WTC11 (cell line): ENCODE measurements around the gene PIGN. TPM values are rescaled to one million over a fixed set of nuclear protein-coding genes. Genes with fewer than 3 reads are reported as not detected.

Source experiments
- ATAC-seq: fragments of 200-7000 bp; cut with Tn5 transposase; 2 replicates; pipeline ENCODE4 v1.10.0; 2021; ENCODE audit warnings: mild to moderate bottlenecking, moderate library complexity
- CTCF ChIA-PET: fragments of 300-600 bp; sonication (Branson Sonifier 250); formaldehyde crosslinking; loops from one replicate; lab custom pipeline; 2021; ENCODE audit warnings: antibody characterized with exemption; lab: Charles Lee
- POLR2A ChIA-PET: fragments of 350-600 bp; sonication (Branson Sonifier 250); formaldehyde crosslinking; loops from one replicate; lab custom pipeline; 2021; ENCODE audit warnings: antibody characterized with exemption; lab: Charles Lee
- DNase-seq: peaks from one replicate; pipeline ENCODE4 v3.0.0; 2021; ENCODE audit warnings: low spot score
- H3K27ac Mint-ChIP-seq: 2 replicates; pipeline ENCODE4 v1.8.0; 2021; ENCODE audit warnings: mixed read lengths
- H3K27me3 Mint-ChIP-seq: 2 replicates; pipeline ENCODE4 v1.8.0; 2021; ENCODE audit warnings: low read depth, mild to moderate bottlenecking, moderate library complexity, mixed read lengths
- H3K36me3 Mint-ChIP-seq: 2 replicates; pipeline ENCODE4 v1.8.0; 2021; ENCODE audit warnings: mixed read lengths
- H3K4me1 Mint-ChIP-seq: 2 replicates; pipeline ENCODE4 v1.8.0; 2022; ENCODE audit warnings: mixed read lengths
- H3K4me3 Mint-ChIP-seq: 2 replicates; pipeline ENCODE4 v1.8.0; 2021; ENCODE audit warnings: mild to moderate bottlenecking, moderate library complexity, mixed read lengths
- H3K9me3 Mint-ChIP-seq: 2 replicates; pipeline ENCODE4 v1.8.0; 2021; ENCODE audit warnings: mixed read lengths
- ELF4 ChIP-seq: sonication (generic); formaldehyde crosslinking; IDR thresholded peaks from 2 replicates; pipeline ENCODE4 v1.8.1; 2022; ENCODE audit warnings: low read depth, mild to moderate bottlenecking, moderate library complexity, missing genetic modification reagents
- EMX1 ChIP-seq: fragments of 250-450 bp; sonication (Bioruptor Pico); IDR thresholded peaks from 2 replicates; pipeline ENCODE4 v1.8.0; 2021; ENCODE audit warnings: mild to moderate bottlenecking
- ETV6 ChIP-seq: sonication (generic); formaldehyde crosslinking; IDR thresholded peaks from 2 replicates; pipeline ENCODE4 v1.8.1; 2022; ENCODE audit warnings: mild to moderate bottlenecking, missing genetic modification reagents
- GTF2I ChIP-seq: fragments of 250-450 bp; sonication (Bioruptor Pico); conservative IDR thresholded peaks from 2 replicates; pipeline ENCODE4 v1.4.0; 2021; ENCODE audit warnings: mild to moderate bottlenecking
- MYBL2 ChIP-seq: sonication (generic); formaldehyde crosslinking; IDR thresholded peaks from 2 replicates; pipeline ENCODE4 v1.8.1; 2023; ENCODE audit warnings: mild to moderate bottlenecking, moderate library complexity, missing genetic modification reagents
- NFATC4 ChIP-seq: fragments of 250-450 bp; sonication (Bioruptor Pico); IDR thresholded peaks from 2 replicates; pipeline ENCODE4 v1.9.0; 2021; ENCODE audit warnings: mild to moderate bottlenecking
- NFYB ChIP-seq: sonication (generic); formaldehyde crosslinking; conservative IDR thresholded peaks from 2 replicates; pipeline ENCODE4 v1.8.0; 2022; ENCODE audit warnings: low read depth, missing genetic modification reagents
- NR3C1 ChIP-seq: sonication (generic); formaldehyde crosslinking; conservative IDR thresholded peaks from 2 replicates; pipeline ENCODE4 v1.8.1; 2023; ENCODE audit warnings: low read depth, mild to moderate bottlenecking, missing genetic modification reagents
- SMAD3 ChIP-seq: sonication (generic); formaldehyde crosslinking; IDR thresholded peaks from 2 replicates; pipeline ENCODE4 v1.8.0; 2022; ENCODE audit warnings: missing genetic modification reagents, mild to moderate bottlenecking, borderline replicate concordance
- SOX15 ChIP-seq: fragments of 250-450 bp; sonication (Bioruptor Pico); IDR thresholded peaks from 2 replicates; pipeline ENCODE4 v1.9.0; 2021; ENCODE audit warnings: mild to moderate bottlenecking
- TCF7 ChIP-seq: sonication (generic); formaldehyde crosslinking; IDR thresholded peaks from 2 replicates; pipeline ENCODE4 v1.8.0; 2022; ENCODE audit warnings: mild to moderate bottlenecking, low read depth, missing genetic modification reagents, moderate library complexity
- total RNA-seq: library from RNA; stranded (reverse); gene quantifications from 3 replicates; pipeline ENCODE4 v1.2.3, GENCODE V29; 2021
- TF ChIP-seq, protein P1 (sequence below): sonication (generic); formaldehyde crosslinking; IDR thresholded peaks from 2 replicates; pipeline ENCODE4 v1.8.1; 2023; ENCODE audit warnings: mild to moderate bottlenecking, missing genetic modification reagents
- TF ChIP-seq, protein P2 (sequence below): sonication (generic); formaldehyde crosslinking; IDR thresholded peaks from 2 replicates; pipeline ENCODE4 v1.8.0; 2023; ENCODE audit warnings: missing genetic modification reagents
- TF ChIP-seq, protein P3 (sequence below): sonication (generic); formaldehyde crosslinking; IDR thresholded peaks from 2 replicates; pipeline ENCODE4 v1.8.1; 2023; ENCODE audit warnings: mild to moderate bottlenecking, missing genetic modification reagents
- TF ChIP-seq, protein P4 (sequence below): sonication (generic); formaldehyde crosslinking; IDR thresholded peaks from 2 replicates; pipeline ENCODE4 v1.8.1; 2022; ENCODE audit warnings: mild to moderate bottlenecking, missing genetic modification reagents, moderate library complexity, borderline replicate concordance
- TF ChIP-seq, protein P5 (sequence below): sonication (generic); formaldehyde crosslinking; IDR thresholded peaks from 2 replicates; pipeline ENCODE4 v1.8.0; 2022; ENCODE audit warnings: mild to moderate bottlenecking, missing genetic modification reagents
- TF ChIP-seq, protein P6 (sequence below): sonication (generic); formaldehyde crosslinking; IDR thresholded peaks from 2 replicates; pipeline ENCODE4 v1.8.1; 2022; ENCODE audit warnings: low read depth, missing genetic modification reagents, borderline replicate concordance

PIGN gene
- total RNA-seq, 1 experiment from 2014 or later = 23.4 TPM

DNA sequence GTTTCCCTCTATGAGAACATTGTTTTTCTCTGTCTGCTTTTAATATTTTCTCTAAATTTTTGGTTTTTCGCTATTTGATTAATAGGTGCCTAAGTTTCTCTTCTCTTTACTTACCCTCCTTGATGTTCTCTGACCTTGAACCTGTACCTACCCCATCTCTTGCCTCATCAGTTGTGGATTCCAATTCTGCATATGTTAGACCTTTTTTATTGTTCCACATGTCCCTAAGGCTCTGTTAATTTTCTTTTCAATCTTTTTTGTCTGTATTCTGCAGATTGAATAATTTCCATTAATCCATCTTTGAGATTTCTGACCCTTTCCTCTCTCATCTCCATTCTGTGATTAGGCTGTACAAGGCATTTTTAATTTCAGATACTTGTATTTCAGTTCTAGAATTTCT lies 23.3 kb upstream of the PIGN start:
- ATAC-seq (no peak), DNase-seq (no peak)
- POLR2A ChIA-PET = no interaction called here
- no peaks in the 10 kb centered on the region for H3K27me3 Mint-ChIP-seq
- CTCF ChIA-PET = no interaction called here
- H3K36me3 Mint-ChIP-seq = peaks cover 21% of the 10 kb centered on the region
- H3K27ac Mint-ChIP-seq = no peak overlapping the region
- H3K4me1 Mint-ChIP-seq = peaks cover 3% of the 10 kb centered on the region; the same call in 1 of the 2 replicates
- TF ChIP-seq ELF4 (CRISPR knock-in tag) (no peak), TCF7 (CRISPR knock-in tag) (no peak), SMAD3 (CRISPR knock-in tag) (no peak), NR3C1 (CRISPR knock-in tag) (no peak), NFATC4 (CRISPR knock-in tag) (no peak), EMX1 (CRISPR knock-in tag) (no peak), SOX15 (CRISPR knock-in tag) (no peak), NFYB (no peak), ETV6 (CRISPR knock-in tag) (no peak), MYBL2 (no peak)
- TF ChIP-seq, protein P1, sequence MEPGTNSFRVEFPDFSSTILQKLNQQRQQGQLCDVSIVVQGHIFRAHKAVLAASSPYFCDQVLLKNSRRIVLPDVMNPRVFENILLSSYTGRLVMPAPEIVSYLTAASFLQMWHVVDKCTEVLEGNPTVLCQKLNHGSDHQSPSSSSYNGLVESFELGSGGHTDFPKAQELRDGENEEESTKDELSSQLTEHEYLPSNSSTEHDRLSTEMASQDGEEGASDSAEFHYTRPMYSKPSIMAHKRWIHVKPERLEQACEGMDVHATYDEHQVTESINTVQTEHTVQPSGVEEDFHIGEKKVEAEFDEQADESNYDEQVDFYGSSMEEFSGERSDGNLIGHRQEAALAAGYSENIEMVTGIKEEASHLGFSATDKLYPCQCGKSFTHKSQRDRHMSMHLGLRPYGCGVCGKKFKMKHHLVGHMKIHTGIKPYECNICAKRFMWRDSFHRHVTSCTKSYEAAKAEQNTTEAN (CRISPR knock-in tag) = no peak
- TF ChIP-seq, protein P2, sequence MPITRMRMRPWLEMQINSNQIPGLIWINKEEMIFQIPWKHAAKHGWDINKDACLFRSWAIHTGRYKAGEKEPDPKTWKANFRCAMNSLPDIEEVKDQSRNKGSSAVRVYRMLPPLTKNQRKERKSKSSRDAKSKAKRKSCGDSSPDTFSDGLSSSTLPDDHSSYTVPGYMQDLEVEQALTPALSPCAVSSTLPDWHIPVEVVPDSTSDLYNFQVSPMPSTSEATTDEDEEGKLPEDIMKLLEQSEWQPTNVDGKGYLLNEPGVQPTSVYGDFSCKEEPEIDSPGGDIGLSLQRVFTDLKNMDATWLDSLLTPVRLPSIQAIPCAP (CRISPR knock-in tag) = no peak
- TF ChIP-seq, protein P3, sequence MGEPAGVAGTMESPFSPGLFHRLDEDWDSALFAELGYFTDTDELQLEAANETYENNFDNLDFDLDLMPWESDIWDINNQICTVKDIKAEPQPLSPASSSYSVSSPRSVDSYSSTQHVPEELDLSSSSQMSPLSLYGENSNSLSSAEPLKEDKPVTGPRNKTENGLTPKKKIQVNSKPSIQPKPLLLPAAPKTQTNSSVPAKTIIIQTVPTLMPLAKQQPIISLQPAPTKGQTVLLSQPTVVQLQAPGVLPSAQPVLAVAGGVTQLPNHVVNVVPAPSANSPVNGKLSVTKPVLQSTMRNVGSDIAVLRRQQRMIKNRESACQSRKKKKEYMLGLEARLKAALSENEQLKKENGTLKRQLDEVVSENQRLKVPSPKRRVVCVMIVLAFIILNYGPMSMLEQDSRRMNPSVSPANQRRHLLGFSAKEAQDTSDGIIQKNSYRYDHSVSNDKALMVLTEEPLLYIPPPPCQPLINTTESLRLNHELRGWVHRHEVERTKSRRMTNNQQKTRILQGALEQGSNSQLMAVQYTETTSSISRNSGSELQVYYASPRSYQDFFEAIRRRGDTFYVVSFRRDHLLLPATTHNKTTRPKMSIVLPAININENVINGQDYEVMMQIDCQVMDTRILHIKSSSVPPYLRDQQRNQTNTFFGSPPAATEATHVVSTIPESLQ (CRISPR knock-in tag) = no peak
- TF ChIP-seq, protein P4, sequence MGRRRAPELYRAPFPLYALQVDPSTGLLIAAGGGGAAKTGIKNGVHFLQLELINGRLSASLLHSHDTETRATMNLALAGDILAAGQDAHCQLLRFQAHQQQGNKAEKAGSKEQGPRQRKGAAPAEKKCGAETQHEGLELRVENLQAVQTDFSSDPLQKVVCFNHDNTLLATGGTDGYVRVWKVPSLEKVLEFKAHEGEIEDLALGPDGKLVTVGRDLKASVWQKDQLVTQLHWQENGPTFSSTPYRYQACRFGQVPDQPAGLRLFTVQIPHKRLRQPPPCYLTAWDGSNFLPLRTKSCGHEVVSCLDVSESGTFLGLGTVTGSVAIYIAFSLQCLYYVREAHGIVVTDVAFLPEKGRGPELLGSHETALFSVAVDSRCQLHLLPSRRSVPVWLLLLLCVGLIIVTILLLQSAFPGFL (CRISPR knock-in tag) = no peak
- H3K9me3 Mint-ChIP-seq = peaks cover 4% of the 10 kb centered on the region; the same call in 1 of the 2 replicates
- H3K4me3 Mint-ChIP-seq = no peak overlapping the region

DNA sequence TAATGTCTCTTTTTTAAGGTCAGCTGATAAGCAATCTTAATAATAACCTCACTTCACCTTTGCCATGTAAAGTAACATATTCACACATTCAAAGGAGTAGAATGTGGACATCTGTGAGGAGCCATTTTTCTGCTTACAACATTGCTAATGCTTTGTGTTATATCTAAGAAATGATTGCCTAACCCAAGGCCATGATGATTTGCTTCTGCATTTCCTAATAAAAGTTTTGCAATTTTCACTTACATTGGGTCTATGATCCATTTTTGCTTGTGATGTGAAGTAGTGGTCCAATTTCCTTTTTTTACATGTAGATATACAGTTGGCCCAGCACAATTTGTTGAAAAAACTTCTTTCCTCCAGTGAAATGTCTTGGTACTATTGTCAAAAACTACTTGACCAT lies 22.2 kb upstream of the PIGN start:
- Mint-ChIP-seq H3K9me3 (peaks cover 4% of the 10 kb centered on the region; the same call in 1 of the 2 replicates), H3K36me3 (peaks cover 18% of the 10 kb centered on the region), H3K4me1 (peaks cover 3% of the 10 kb centered on the region; the same call in 1 of the 2 replicates), H3K27ac (no peak overlapping the region)
- DNase-seq (no peak), ATAC-seq (no peak)
- ChIA-PET POLR2A (no interaction called here), CTCF (interaction anchor here (0.6 to 1.4 kb wide), 3 partner anchors 12 to 40 kb away, joined by 3 to 4 read pairs (median 3); partner anchors contain the start of genes PIGN and RELCH)
- TF ChIP-seq, protein P5, sequence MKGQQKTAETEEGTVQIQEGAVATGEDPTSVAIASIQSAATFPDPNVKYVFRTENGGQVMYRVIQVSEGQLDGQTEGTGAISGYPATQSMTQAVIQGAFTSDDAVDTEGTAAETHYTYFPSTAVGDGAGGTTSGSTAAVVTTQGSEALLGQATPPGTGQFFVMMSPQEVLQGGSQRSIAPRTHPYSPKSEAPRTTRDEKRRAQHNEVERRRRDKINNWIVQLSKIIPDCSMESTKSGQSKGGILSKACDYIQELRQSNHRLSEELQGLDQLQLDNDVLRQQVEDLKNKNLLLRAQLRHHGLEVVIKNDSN (CRISPR knock-in tag) = no peak
- TF ChIP-seq GTF2I (CRISPR knock-in tag) (no peak), MYBL2 (no peak), NR3C1 (CRISPR knock-in tag) (no peak), EMX1 (CRISPR knock-in tag) (no peak)
- TF ChIP-seq, protein P6, sequence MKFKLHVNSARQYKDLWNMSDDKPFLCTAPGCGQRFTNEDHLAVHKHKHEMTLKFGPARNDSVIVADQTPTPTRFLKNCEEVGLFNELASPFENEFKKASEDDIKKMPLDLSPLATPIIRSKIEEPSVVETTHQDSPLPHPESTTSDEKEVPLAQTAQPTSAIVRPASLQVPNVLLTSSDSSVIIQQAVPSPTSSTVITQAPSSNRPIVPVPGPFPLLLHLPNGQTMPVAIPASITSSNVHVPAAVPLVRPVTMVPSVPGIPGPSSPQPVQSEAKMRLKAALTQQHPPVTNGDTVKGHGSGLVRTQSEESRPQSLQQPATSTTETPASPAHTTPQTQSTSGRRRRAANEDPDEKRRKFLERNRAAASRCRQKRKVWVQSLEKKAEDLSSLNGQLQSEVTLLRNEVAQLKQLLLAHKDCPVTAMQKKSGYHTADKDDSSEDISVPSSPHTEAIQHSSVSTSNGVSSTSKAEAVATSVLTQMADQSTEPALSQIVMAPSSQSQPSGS = no peak
- TF ChIP-seq, all 79 proteins: peak for 0
- H3K27me3 Mint-ChIP-seq = no peaks in the 10 kb centered on the region
- no peak overlapping the region for H3K4me3 Mint-ChIP-seq
